Activated T-cell treated with anti-CD3 and anti-CD28 coated beads, Interleukin-2, amount 50 U/mL, for 4 hours (primary cell): Measurements from ENCODE around the gene SLC43A3. TPM values are rescaled to one million over a fixed set of nuclear protein-coding genes. Genes with fewer than 3 reads are reported as not detected.
"Not testable (repeated sequence)": the region's sequence is repeated elsewhere in the genome, so short reads cannot be mapped to it uniquely, and the experiment has no call there.

Experiments used
- ATAC-seq, 2 donors: fragments of 200-7000 bp; cut with Tn5 transposase; one replicate each; pipeline ENCODE4 v1.10.0; 2021
- DNase-seq: peaks from one replicate; pipeline ENCODE4 v3.0.0-alpha.2; 2020
- H3K27me3 Mint-ChIP-seq: one replicate; pipeline ENCODE4 v1.8.0; 2021; ENCODE audit warnings: low read depth, mixed read lengths
- H3K36me3 Mint-ChIP-seq: one replicate; pipeline ENCODE4 v1.8.0; 2022; ENCODE audit warnings: mixed read lengths; ENCODE audit not compliant: insufficient read depth
- H3K4me1 Mint-ChIP-seq: one replicate; pipeline ENCODE4 v1.8.0; 2021; ENCODE audit warnings: low read depth, mixed read lengths
- H3K4me3 Mint-ChIP-seq: one replicate; pipeline ENCODE4 v1.8.0; 2021; ENCODE audit warnings: mild to moderate bottlenecking, moderate library complexity, mixed read lengths
- H3K9me3 Mint-ChIP-seq: one replicate; pipeline ENCODE4 v1.8.0; 2021; ENCODE audit warnings: mixed read lengths
- total RNA-seq, 3 donors: library from RNA; stranded (reverse); gene quantifications; one replicate each; pipeline ENCODE4 v1.2.1, GENCODE V29; 2021

The SLC43A3 gene
- total RNA-seq, 3 donors from 2014 or later, result 508 to 551 (median 529) TPM

- no peak overlapping the region for H3K4me3 Mint-ChIP-seq
- H3K9me3 Mint-ChIP-seq, result no peaks in the 10 kb centered on the region
- DNase-seq, result no peak
- peaks cover 20% of the 10 kb centered on the region for H3K27me3 Mint-ChIP-seq
- H3K36me3 Mint-ChIP-seq, result no peaks in the 10 kb centered on the region
- H3K4me1 Mint-ChIP-seq, result no peaks in the 10 kb centered on the region
- no peak for ATAC-seq
These were observed 19.1 kb upstream of the SLC43A3 start for GRCh38 chr11:57446055-57446454.

GRCh38 chr11:57445122-57445394 is 18.1 kb upstream of the SLC43A3 start:
- H3K36me3 Mint-ChIP-seq, DNase-seq, H3K9me3 Mint-ChIP-seq, H3K4me1 Mint-ChIP-seq, ATAC-seq, H3K4me3 Mint-ChIP-seq: not testable (repeated sequence)
- H3K27me3 Mint-ChIP-seq, result peaks cover 21% of the 10 kb centered on the region

- H3K27me3 Mint-ChIP-seq, result peaks cover 18% of the 10 kb centered on the region
- no peaks in the 10 kb centered on the region for H3K4me1 Mint-ChIP-seq
- H3K36me3 Mint-ChIP-seq, result no peaks in the 10 kb centered on the region
- DNase-seq (no peak), ATAC-seq (no peak)
- no peak overlapping the region for H3K4me3 Mint-ChIP-seq
- H3K9me3 Mint-ChIP-seq, result no peaks in the 10 kb centered on the region
These were observed 17.6 kb upstream of the SLC43A3 start for GRCh38 chr11:57444362-57445121.

DNA sequence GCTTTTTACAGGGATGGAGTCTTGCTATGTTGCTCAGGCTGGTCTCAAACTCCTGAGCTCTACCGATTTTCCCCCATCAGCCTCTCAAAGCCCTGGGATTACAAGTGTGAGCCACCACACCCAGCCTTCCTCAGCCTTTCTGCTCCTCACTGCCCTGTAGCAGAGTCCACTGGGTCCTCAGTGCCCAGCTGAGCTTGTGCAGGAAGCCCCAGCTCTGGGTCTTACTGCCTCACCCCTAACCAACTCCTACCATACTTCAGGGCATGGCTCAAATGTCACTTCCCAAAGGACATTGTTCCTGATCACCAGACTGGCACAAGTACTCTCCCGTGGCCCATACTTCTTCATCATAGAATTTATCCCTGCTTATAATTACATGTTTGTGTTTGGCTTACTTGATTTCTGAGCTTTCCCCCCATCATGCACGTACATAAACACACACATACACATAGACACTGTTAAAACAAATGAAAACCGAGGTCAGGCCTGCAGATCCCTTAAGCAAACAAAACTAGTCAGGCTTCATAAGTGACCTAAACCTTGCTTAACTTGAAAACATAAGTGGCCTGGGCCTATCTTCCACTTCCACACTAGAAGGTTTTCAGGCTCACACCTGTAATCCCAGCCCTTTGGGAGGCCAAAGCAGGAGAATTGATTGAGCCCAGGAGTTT is 14.0 kb upstream of the SLC43A3 start:
- DNase-seq (no peak), ATAC-seq (no peak)
- no peaks in the 10 kb centered on the region for H3K9me3 Mint-ChIP-seq
- H3K4me1 Mint-ChIP-seq, result no peaks in the 10 kb centered on the region
- H3K4me3 Mint-ChIP-seq, result no peak overlapping the region
- no peaks in the 10 kb centered on the region for H3K36me3 Mint-ChIP-seq
- H3K27me3 Mint-ChIP-seq, result peaks cover 10% of the 10 kb centered on the region

GRCh38 chr11:57439786-57440185 is 12.9 kb upstream of the SLC43A3 start:
- ATAC-seq, result no peak
- Mint-ChIP-seq H3K27me3 (peaks cover 5% of the 10 kb centered on the region), H3K4me1 (no peaks in the 10 kb centered on the region), H3K9me3 (no peaks in the 10 kb centered on the region), H3K4me3 (no peak overlapping the region), H3K36me3 (no peaks in the 10 kb centered on the region)
- DNase-seq, result no peak

GRCh38 chr11:57438345-57439285 is 11.7 kb upstream of the SLC43A3 start:
- ATAC-seq, result no peak
- DNase-seq, result no peak
- Mint-ChIP-seq H3K4me1 (no peaks in the 10 kb centered on the region), H3K36me3 (no peaks in the 10 kb centered on the region), H3K27me3 (peaks cover 4% of the 10 kb centered on the region), H3K9me3 (no peaks in the 10 kb centered on the region), H3K4me3 (no peak overlapping the region)

- ATAC-seq, result no peak
- H3K4me1 Mint-ChIP-seq, result no peaks in the 10 kb centered on the region
- DNase-seq, result no peak
- H3K9me3 Mint-ChIP-seq, result no peaks in the 10 kb centered on the region
- H3K27me3 Mint-ChIP-seq, result peaks cover 3% of the 10 kb centered on the region
- H3K36me3 Mint-ChIP-seq, result no peaks in the 10 kb centered on the region
- no peak overlapping the region for H3K4me3 Mint-ChIP-seq
These were observed 9.1 kb upstream of the SLC43A3 start for GRCh38 chr11:57436031-57436430.

DNA sequence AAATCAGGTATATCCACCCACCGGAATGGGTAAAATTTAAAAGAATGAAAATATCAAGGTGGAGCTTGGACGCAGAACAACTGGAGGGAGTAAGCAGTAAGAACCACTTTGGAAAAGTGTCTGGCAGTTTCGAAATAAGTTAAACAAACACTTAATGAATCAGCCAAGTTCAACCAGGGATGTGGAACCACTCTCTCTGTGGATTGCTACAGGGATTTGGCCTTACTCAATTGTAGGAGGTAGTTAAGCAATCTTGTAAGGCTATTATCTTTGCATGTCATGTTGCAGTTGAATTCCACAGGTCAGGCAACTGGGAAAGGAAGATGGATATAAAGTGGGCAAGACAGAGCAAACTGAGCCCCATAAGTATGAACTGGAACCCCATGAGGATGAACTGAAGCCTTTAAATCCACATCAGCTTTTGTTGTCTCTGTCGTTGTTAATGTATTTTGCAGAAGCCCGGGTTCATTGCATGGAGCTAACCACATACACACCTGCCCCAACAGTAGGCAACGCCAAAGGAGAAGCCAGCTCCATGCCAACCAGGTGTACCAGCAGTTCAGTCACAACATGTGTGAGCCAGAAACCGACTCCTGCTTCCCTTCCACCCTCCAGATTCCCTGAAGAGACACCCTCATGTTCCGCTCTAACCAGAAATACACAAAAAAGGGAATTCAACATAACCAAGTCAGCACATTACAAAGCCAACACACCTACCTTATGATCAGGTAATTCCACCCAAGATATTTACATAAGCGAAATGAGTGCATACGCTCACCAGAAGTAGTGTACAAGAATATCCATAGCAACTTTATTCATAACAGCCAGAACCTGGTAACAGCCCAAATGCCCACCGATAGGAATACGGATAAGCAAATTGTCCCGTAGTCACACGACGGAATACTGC is 8.0 kb upstream of the SLC43A3 start:
- ATAC-seq, result no peak
- Mint-ChIP-seq H3K4me3 (no peak overlapping the region), H3K4me1 (no peaks in the 10 kb centered on the region), H3K36me3 (no peaks in the 10 kb centered on the region), H3K9me3 (no peaks in the 10 kb centered on the region), H3K27me3 (peaks cover 2% of the 10 kb centered on the region)
- no peak for DNase-seq

DNA sequence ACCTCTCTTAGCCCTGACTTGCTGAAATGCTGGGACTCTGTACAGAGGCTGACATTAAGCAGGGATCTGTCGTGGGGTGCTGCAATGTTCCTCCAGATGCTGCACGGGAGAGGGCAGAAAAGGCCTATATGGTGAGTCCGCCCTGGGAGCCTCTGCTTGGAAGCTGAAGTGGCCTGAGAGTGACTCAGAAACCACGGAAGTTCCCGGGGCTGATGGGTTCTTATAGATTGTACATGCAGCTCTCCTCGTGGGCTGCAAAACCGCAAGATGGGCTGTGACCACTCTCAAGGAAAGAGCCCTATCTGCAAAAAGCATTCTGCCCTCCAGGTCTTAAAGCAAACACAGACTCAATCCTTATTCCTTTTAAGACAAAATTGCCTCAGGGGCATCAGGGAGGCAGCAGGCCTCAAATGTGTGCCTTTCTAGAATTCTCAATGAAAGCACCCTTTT is 5.8 kb upstream of the SLC43A3 start:
- Mint-ChIP-seq H3K9me3 (no peaks in the 10 kb centered on the region), H3K4me1 (peaks cover under 1% of the 10 kb centered on the region), H3K36me3 (no peaks in the 10 kb centered on the region), H3K4me3 (no peak overlapping the region), H3K27me3 (peaks cover 2% of the 10 kb centered on the region)
- ATAC-seq (peak; percentile 55 to 56), DNase-seq (no peak)

- Mint-ChIP-seq H3K9me3 (no peaks in the 10 kb centered on the region), H3K27me3 (no peaks in the 10 kb centered on the region), H3K4me3 (no peak overlapping the region), H3K4me1 (peaks cover 7% of the 10 kb centered on the region), H3K36me3 (no peaks in the 10 kb centered on the region)
- no peak for DNase-seq
- no peak for ATAC-seq
These were observed 5.2 kb upstream of the SLC43A3 start for GRCh38 chr11:57432149-57432561.

DNA sequence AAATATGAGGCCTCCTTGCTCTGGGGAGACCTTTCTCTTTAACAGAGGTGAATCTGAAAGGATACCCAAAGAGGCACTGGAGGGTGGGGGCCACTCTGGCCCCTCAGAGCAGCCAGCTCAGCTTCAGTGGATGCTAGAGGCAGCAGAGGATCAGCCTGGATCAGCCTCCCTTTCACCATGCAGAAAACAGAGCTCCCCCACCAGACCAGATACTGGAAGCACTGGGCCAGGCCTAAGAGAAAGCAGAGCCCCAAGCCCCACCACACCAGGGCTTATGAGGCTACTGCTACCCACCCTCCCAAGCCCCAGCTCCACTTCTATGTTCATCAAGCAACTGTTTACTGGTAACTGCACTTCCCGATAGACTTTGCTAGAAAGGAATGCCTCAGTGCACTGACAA is 4.0 kb upstream of the SLC43A3 start:
- Mint-ChIP-seq H3K4me3 (no peak overlapping the region), H3K36me3 (peaks cover 6% of the 10 kb centered on the region), H3K9me3 (no peaks in the 10 kb centered on the region), H3K4me1 (peaks cover 15% of the 10 kb centered on the region), H3K27me3 (no peaks in the 10 kb centered on the region)
- ATAC-seq (no peak), DNase-seq (no peak)

- no peak for ATAC-seq
- H3K36me3 Mint-ChIP-seq, result peaks cover 15% of the 10 kb centered on the region
- H3K4me3 Mint-ChIP-seq, result no peak overlapping the region
- H3K9me3 Mint-ChIP-seq, result no peaks in the 10 kb centered on the region
- H3K27me3 Mint-ChIP-seq, result no peaks in the 10 kb centered on the region
- no peak for DNase-seq
- peaks cover 22% of the 10 kb centered on the region for H3K4me1 Mint-ChIP-seq
These were observed 3.0 kb upstream of the SLC43A3 start for GRCh38 chr11:57429946-57430345.

DNA sequence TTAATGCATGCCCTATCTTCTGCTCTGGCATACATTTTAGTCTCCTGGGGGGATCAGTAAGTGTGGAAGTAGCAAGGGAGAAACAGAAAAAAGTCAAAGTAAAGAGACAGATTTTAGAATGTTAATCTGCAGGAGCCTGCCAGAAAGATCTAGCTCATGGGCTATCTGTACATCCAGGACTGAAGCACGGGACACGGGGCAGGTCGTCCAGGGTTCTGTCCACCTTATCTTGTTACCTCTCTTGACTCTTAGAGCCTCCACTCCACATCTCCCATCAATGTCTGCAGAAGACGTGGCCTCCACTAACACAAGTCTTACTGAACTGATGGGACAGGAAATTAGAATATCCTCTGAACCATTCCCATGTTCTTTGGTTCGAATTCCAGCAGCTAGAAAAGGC is 1.7 kb upstream of the SLC43A3 start:
- no peaks in the 10 kb centered on the region for H3K27me3 Mint-ChIP-seq
- ATAC-seq (no peak), DNase-seq (no peak)
- H3K4me3 Mint-ChIP-seq, result no peak overlapping the region
- peaks cover 32% of the 10 kb centered on the region for H3K4me1 Mint-ChIP-seq
- peaks cover 24% of the 10 kb centered on the region for H3K36me3 Mint-ChIP-seq
- H3K9me3 Mint-ChIP-seq, result no peaks in the 10 kb centered on the region

- Mint-ChIP-seq H3K9me3 (no peaks in the 10 kb centered on the region), H3K27me3 (no peaks in the 10 kb centered on the region), H3K36me3 (peaks cover 31% of the 10 kb centered on the region), H3K4me1 (peaks cover 39% of the 10 kb centered on the region), H3K4me3 (peak overlapping the region; percentile 90)
- ATAC-seq (no peak), DNase-seq (no peak)
These were observed 784 bp upstream of the SLC43A3 start for GRCh38 chr11:57427727-57428082.
